ENCODE measurements around the gene CPT1A. TPM values are rescaled to one million over a fixed set of nuclear protein-coding genes. Genes with fewer than 3 reads are reported as not detected.
A peak's percentile ranks its signal among the peaks of the same experiment; 100 is the strongest.

CPT1A gene
- total and polyA plus RNA-seq, 7 donors, result 8.6 to 29.2 (median 12.9) TPM

DNA sequence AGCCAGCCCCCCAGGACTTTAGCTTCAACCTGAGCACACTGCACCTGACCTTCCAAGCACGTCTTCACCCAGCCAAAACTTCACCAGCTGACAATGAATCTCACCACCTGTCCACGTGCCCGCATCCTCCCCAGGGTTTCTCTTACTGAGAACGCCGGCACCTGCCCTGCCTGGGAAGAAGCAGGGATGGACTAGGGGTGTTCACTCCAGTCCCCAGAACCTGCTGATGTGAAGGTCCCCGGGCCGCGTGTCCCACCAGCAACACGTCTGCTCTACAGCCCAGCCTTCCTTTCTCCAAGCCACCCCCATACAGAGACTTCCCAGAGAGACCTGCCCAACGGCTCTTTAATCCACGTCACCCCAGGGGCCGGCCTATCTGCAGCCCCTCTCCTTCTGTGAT is 12.8 kb downstream of the CPT1A start:
- H3K27ac ChIP-seq, result no peak overlapping the region

DNA sequence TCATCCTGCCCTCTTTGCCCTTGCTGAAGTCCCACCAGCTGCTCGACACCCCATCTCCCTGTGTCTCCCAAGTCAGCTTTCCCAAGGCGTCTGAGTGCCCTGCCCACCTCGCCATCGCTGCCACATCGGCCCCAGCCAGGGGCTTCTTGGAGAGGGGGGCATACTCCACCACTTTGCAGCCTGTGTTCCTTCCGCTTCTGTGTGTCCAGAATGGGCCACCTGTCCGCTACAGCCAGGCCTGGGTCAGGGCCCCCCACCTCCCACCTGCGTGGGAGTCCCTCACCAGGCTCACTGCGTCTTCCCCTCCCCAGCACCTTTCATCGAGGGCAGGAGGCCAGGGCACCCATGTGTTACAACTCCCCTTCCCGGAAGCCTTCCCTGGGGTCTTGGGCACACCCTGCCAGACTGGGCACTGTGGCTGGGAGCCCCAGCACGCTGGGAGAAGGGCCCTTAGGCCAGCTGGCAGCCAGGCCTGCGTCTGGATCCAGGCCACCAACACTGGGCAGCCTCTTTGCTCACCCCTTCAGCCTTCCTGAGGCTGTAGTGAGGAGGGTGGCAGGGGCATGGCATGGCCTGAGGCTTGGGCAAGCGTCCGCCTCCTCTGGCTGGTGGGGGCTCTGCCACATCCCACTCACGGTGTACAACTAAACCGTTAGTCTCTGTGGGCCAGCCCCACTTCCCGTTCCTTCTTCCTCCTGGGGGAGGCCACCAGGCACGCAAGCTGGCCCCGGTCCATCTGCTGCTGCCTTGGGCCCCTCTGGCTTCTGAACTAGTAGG is 13.4 kb downstream of the CPT1A start:
- intact Hi-C loops (cut with DNase I), result no loop called here
- ATAC-seq (peak in 3 of 4 donors; percentile 21 to 42 (median 28)), DNase-seq (no peak)
- Histone ChIP-seq H3K4me1 (peaks cover 33% of the 10 kb centered on the region), H3K4me3 (no peak overlapping the region), H3K27me3 (ENCODE audit: insufficient read depth in 3 of 3, low read length in 2 of 3) (no peaks in the 10 kb centered on the region), H3K9me3 (no peaks in the 10 kb centered on the region), H3K27ac (no peak overlapping the region), H3K36me3 (ENCODE audit: insufficient read depth in 1 of 2, low read depth in 1 of 2) (no peaks in the 10 kb centered on the region)
- TF ChIP-seq, protein P1, sequence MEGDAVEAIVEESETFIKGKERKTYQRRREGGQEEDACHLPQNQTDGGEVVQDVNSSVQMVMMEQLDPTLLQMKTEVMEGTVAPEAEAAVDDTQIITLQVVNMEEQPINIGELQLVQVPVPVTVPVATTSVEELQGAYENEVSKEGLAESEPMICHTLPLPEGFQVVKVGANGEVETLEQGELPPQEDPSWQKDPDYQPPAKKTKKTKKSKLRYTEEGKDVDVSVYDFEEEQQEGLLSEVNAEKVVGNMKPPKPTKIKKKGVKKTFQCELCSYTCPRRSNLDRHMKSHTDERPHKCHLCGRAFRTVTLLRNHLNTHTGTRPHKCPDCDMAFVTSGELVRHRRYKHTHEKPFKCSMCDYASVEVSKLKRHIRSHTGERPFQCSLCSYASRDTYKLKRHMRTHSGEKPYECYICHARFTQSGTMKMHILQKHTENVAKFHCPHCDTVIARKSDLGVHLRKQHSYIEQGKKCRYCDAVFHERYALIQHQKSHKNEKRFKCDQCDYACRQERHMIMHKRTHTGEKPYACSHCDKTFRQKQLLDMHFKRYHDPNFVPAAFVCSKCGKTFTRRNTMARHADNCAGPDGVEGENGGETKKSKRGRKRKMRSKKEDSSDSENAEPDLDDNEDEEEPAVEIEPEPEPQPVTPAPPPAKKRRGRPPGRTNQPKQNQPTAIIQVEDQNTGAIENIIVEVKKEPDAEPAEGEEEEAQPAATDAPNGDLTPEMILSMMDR (IDR thresholded peaks at IDR 0.05), result no peak
- 39 to 58% (median 48%) methylated on average over 20 of the region's 20 CpGs for WGBS, 3 donors

More for the DNA sequence above, 12.8 kb downstream of the CPT1A start:
- Histone ChIP-seq H3K36me3 (ENCODE audit: insufficient read depth in 1 of 2, low read depth in 1 of 2) (no peaks in the 10 kb centered on the region), H3K27me3 (ENCODE audit: insufficient read depth in 3 of 3, low read length in 2 of 3) (no peaks in the 10 kb centered on the region), H3K9me3 (no peaks in the 10 kb centered on the region), H3K4me3 (no peak overlapping the region), H3K4me1 (peaks cover 36% of the 10 kb centered on the region)
- TF ChIP-seq, protein P1 (IDR thresholded peaks at IDR 0.05), result no peak
- ATAC-seq, result no peak
- no peak for DNase-seq
- WGBS, 3 donors, result 62 to 73% (median 67%) methylated on average over 12 of the region's 12 CpGs
- intact Hi-C loops (cut with DNase I), result no loop called here

- H3K9me3 ChIP-seq, result no peaks in the 10 kb centered on the region
- intact Hi-C loops (cut with DNase I), result no loop called here
- H3K36me3 ChIP-seq (ENCODE audit: insufficient read depth in 1 of 2, low read depth in 1 of 2), result no peaks in the 10 kb centered on the region
- no peak overlapping the region for H3K27ac ChIP-seq
- ATAC-seq (no peak), DNase-seq (no peak)
- H3K27me3 ChIP-seq (ENCODE audit: insufficient read depth in 3 of 3, low read length in 2 of 3), result no peaks in the 10 kb centered on the region
- H3K4me1 ChIP-seq, result peaks cover 27% of the 10 kb centered on the region
- H3K4me3 ChIP-seq, result no peak overlapping the region
- TF ChIP-seq, protein P1 (IDR thresholded peaks at IDR 0.05), result no peak
- WGBS, 3 donors, result 77 to 82% (median 79%) methylated on average over 8 of the region's 8 CpGs
Measured at GRCh38 chr11:68827733-68828132, 14.0 kb downstream of the CPT1A start.

GRCh38 chr11:68826726-68827125 is 15.0 kb downstream of the CPT1A start:
- WGBS, 3 donors, result 96 to 99% (median 97%) methylated on average over 9 of the region's 9 CpGs
- DNase-seq (no peak), ATAC-seq (no peak)
- H3K9me3 ChIP-seq, result no peaks in the 10 kb centered on the region
- peaks cover 17% of the 10 kb centered on the region for H3K4me1 ChIP-seq
- intact Hi-C loops (cut with DNase I), result no loop called here
- no peaks in the 10 kb centered on the region for H3K36me3 ChIP-seq (ENCODE audit: insufficient read depth in 1 of 2, low read depth in 1 of 2)
- TF ChIP-seq, protein P1 (IDR thresholded peaks at IDR 0.05), result no peak
- no peak overlapping the region for H3K27ac ChIP-seq
- H3K27me3 ChIP-seq (ENCODE audit: insufficient read depth in 3 of 3, low read length in 2 of 3), result no peaks in the 10 kb centered on the region
- H3K4me3 ChIP-seq, result no peak overlapping the region
